H1 (cell line): Measurements from ENCODE around the gene RPLP2. TPM values are rescaled to one million over a fixed set of nuclear protein-coding genes. Genes with fewer than 3 reads are reported as not detected.

Source experiments
- ATF2 ChIP-seq: IDR thresholded peaks from 2 replicates; pipeline ENCODE4 v1.6.1; 2012; ENCODE audit warnings: low read length, inconsistent platforms
- CBX8 ChIP-seq: fragments of 300-800, 300-1000 bp; sonication (generic); IDR thresholded peaks from 2 replicates; pipeline ENCODE4 v1.7.1; 2016; ENCODE audit warnings: low read depth, low read length, borderline replicate concordance
- CEBPB ChIP-seq: IDR thresholded peaks from 2 replicates; pipeline ENCODE4 v1.6.1; 2012; ENCODE audit warnings: low read depth, low read length
- CHD2 ChIP-seq: IDR thresholded peaks from 2 replicates; pipeline ENCODE4 v1.6.1; 2012; ENCODE audit warnings: low read length, improper control_type of control experiment
- CREB1 ChIP-seq: IDR thresholded peaks from 2 replicates; pipeline ENCODE4 v1.6.1; 2012; ENCODE audit warnings: inconsistent platforms
- CTBP2 ChIP-seq: IDR thresholded peaks from 2 replicates; pipeline ENCODE4 v1.7.0; 2011; ENCODE audit warnings: borderline replicate concordance, mild to moderate bottlenecking, moderate library complexity, mixed read lengths, low read length; ENCODE audit not compliant: insufficient read depth, insufficient read length
- E2F6 ChIP-seq: IDR thresholded peaks from 2 replicates; pipeline ENCODE4 v1.6.1; 2012; ENCODE audit warnings: inconsistent platforms
- EP300 ChIP-seq, 2 experiments: IDR thresholded peaks; 1 replicate in 1 of 2; 2 replicates in 1 of 2; pipeline ENCODE4 v1.6.1; 2011 to 2012; ENCODE audit warnings: low read depth in 2 of 2, low read length in 2 of 2, mild to moderate bottlenecking in 2 of 2, borderline replicate concordance in 1 of 2, inconsistent platforms in 1 of 2, moderate library complexity in 1 of 2
- EZH2 ChIP-seq: fragments of 200-600 bp; sonication (generic); IDR thresholded peaks from 2 replicates; pipeline ENCODE4 v1.7.1; 2012; ENCODE audit warnings: low read depth, mild to moderate bottlenecking, moderate library complexity, low read length, inconsistent platforms; ENCODE audit not compliant: severe bottlenecking
- FOSL1 ChIP-seq: IDR thresholded peaks from 2 replicates; pipeline ENCODE4 v1.6.1; 2011; ENCODE audit warnings: mild to moderate bottlenecking, low read depth, low read length, moderate library complexity; ENCODE audit not compliant: insufficient read depth
- GTF2F1 ChIP-seq: IDR thresholded peaks from 2 replicates; pipeline ENCODE4 v1.6.1; 2012; ENCODE audit warnings: low read depth, low read length, improper control_type of control experiment, borderline replicate concordance
- HDAC6 ChIP-seq: IDR thresholded peaks from one replicate; pipeline ENCODE4 v1.7.1; 2012; ENCODE audit warnings: low read depth, mild to moderate bottlenecking, inconsistent platforms, low read length, moderate library complexity
- JUN ChIP-seq: IDR thresholded peaks from 2 replicates; pipeline ENCODE4 v1.6.1; 2011; ENCODE audit warnings: low read depth, mild to moderate bottlenecking, improper control_type of control experiment, low read length
- JUND ChIP-seq: IDR thresholded peaks from 2 replicates; pipeline ENCODE4 v1.6.1; 2011; ENCODE audit warnings: mild to moderate bottlenecking, improper control_type of control experiment, low read length
- KDM1A ChIP-seq: fragments of 200-600, 300-600 bp; sonication (generic); IDR thresholded peaks from 2 replicates; pipeline ENCODE4 v1.7.1; 2016; ENCODE audit warnings: mild to moderate bottlenecking, low read length, borderline replicate concordance
- KDM5A ChIP-seq: fragments of 200-600 bp; IDR thresholded peaks from 2 replicates; pipeline ENCODE4 v1.7.1; 2012; ENCODE audit warnings: mild to moderate bottlenecking, low read length, inconsistent platforms, mixed read lengths
- MAFK ChIP-seq: IDR thresholded peaks from 2 replicates; pipeline ENCODE4 v1.6.1; 2012; ENCODE audit warnings: low read depth, mild to moderate bottlenecking, improper control_type of control experiment, low read length
- NANOG ChIP-seq: IDR thresholded peaks from 2 replicates; pipeline ENCODE4 v1.6.1; 2011; ENCODE audit warnings: low read length, low read depth, mild to moderate bottlenecking, inconsistent platforms; ENCODE audit not compliant: insufficient read depth, poor library complexity, severe bottlenecking
- PHF8 ChIP-seq: fragments of 200-600 bp; sonication (generic); conservative IDR thresholded peaks from 2 replicates; pipeline ENCODE4 v1.7.1; 2012; ENCODE audit warnings: low read depth, mild to moderate bottlenecking, inconsistent platforms, low read length, moderate library complexity
- SP1 ChIP-seq: IDR thresholded peaks from 2 replicates; pipeline ENCODE4 v1.6.1; 2011; ENCODE audit warnings: low read depth, low read length
- SP4 ChIP-seq: IDR thresholded peaks from 2 replicates; pipeline ENCODE4 v1.6.1; 2012; ENCODE audit warnings: low read length, inconsistent platforms
- SRF ChIP-seq: IDR thresholded peaks from 2 replicates; pipeline ENCODE4 v1.6.1; 2011; ENCODE audit warnings: mild to moderate bottlenecking, low read depth, low read length, moderate library complexity
- TBP ChIP-seq: IDR thresholded peaks from 2 replicates; pipeline ENCODE4 v1.6.1; 2011; ENCODE audit warnings: low read depth, low read length, improper control_type of control experiment
- polyA plus RNA-seq, 7 experiments: library from polyadenylated mRNA; depleted of rRNA in 3 of 7; stranded (reverse) in 5 of 7; unstranded in 2 of 7; fragments of >200 nt in 5 of 7; fragments of 200-250 nt in 2 of 7; gene quantifications; 1 replicate in 5 of 7; 2 replicates in 1 of 7; 4 replicates in 1 of 7; pipeline versions ENCODE4 v1.2.1 to v1.2.3, GENCODE V29; 2011 to 2013; ENCODE audit warnings: missing spikeins in 2 of 7, mixed read lengths in 2 of 7
- total RNA-seq: library from RNA; stranded (reverse); fragmentation: NEBNext Ultra II Directional; extraction: Animal tissue kit (Norgen Biotek cat#: 25700); gene quantifications from 2 replicates; pipeline ENCODE4 v1.2.1, GENCODE V29; 2021

Gene RPLP2
- total and polyA plus RNA-seq, 2 of the 8 experiments (the other 6 are each of a cell fraction or from before 2014, with no cell fraction given) = 1,789 to 2,106 TPM

- peak in 1 of 2 experiments; percentile 98; a peak in 2 of 3 replicates for TF ChIP-seq EP300 (IDR thresholded peaks at IDR 0.05; ENCODE audit: borderline replicate concordance in 1 of 2, low read depth in 2 of 2, low read length in 2 of 2)
- TF ChIP-seq CBX8 = no peak
- no peak for TF ChIP-seq SRF
- TF ChIP-seq KDM1A = no peak
- no peak for TF ChIP-seq GTF2F1
- TF ChIP-seq MAFK = no peak
- TF ChIP-seq SP1 = no peak
- TF ChIP-seq CEBPB = 0 out of 2 replicates have a peak, but pooled peaks have one; percentile 19
- TF ChIP-seq CTBP2 = no peak
- peak; percentile 95 for TF ChIP-seq JUND
- TF ChIP-seq KDM5A = no peak
- TF ChIP-seq HDAC6 = no peak
- peak; percentile 94 for TF ChIP-seq PHF8
- peak; percentile 95 for TF ChIP-seq TBP
- TF ChIP-seq E2F6 = no peak
- TF ChIP-seq CHD2 = 0 out of 2 replicates have a peak, but pooled peaks have one; percentile 20
- no peak for TF ChIP-seq JUN
- peak; percentile 61; the same call in 1 of the 2 replicates for TF ChIP-seq CREB1
- no peak for TF ChIP-seq EZH2
- TF ChIP-seq SP4 = no peak
- no peak for TF ChIP-seq FOSL1
- TF ChIP-seq ATF2 = no peak
- TF ChIP-seq NANOG = no peak
These were observed 32.7 kb downstream of the RPLP2 start, which contains the start of the genes POLR2L and TSPAN4 (continued) for GRCh38 chr11:842370-843002.
